Spinal cord (tissue), 10 donors: Measurements from ENCODE around the gene DAZAP2. TPM values are rescaled to one million over a fixed set of nuclear protein-coding genes. Genes with fewer than 3 reads are reported as not detected.
A peak's percentile ranks its signal among the peaks of the same experiment; 100 is the strongest.
"Not testable (repeated sequence)": the region's sequence is repeated elsewhere in the genome, so short reads cannot be mapped to it uniquely, and the experiment has no call there.

Experiments used
- DNase-seq, 6 donors: peaks; one replicate each; pipeline versions ENCODE4 v3.0.0 to v3.0.0-alpha.2; 2013 to 2015; ENCODE audit warnings: low spot score in 6 of 6, low read depth in 4 of 6
- H3K27ac ChIP-seq: one replicate; pipeline ENCODE4 v1.5.1; 2013; ENCODE audit warnings: low read depth, low read length, control low read depth
- H3K27me3 ChIP-seq: one replicate; pipeline ENCODE4 v1.6.1; 2013; ENCODE audit warnings: low read length; ENCODE audit not compliant: control insufficient read depth, insufficient read depth
- H3K36me3 ChIP-seq: one replicate; pipeline ENCODE4 v1.6.1; 2013; ENCODE audit warnings: low read length; ENCODE audit not compliant: control insufficient read depth, insufficient read depth
- H3K4me1 ChIP-seq: one replicate; pipeline ENCODE4 v1.6.1; 2013; ENCODE audit warnings: low read length; ENCODE audit not compliant: control insufficient read depth, insufficient read depth
- H3K4me3 ChIP-seq: one replicate; pipeline ENCODE4 v1.5.1; 2013; ENCODE audit warnings: low read depth, low read length, control low read depth
- H3K9me3 ChIP-seq: one replicate; pipeline ENCODE4 v1.6.1; 2013; ENCODE audit warnings: low read length; ENCODE audit not compliant: control insufficient read depth, insufficient read depth
- WGBS: methylation state at CpG from one replicate; pipeline ENCODE4 v1.1.5; 2013; ENCODE audit warnings: missing lambda C conversion rate; ENCODE audit not compliant: insufficient coverage; 5-methylcytosine and 5-hydroxymethylcytosine counted together
- polyA plus RNA-seq, 2 donors: library from polyadenylated mRNA; unstranded; fragments of 120-200 nt; gene quantifications; one replicate each; pipeline ENCODE4 v1.2.1, GENCODE V29; 2013; ENCODE audit not compliant: insufficient read length in 2 of 2
- total RNA-seq, 2 donors: library from RNA; depleted of rRNA in 1 of 2; stranded (reverse); fragments of 120-200 nt in 1 of 2; fragments of >200 nt in 1 of 2; gene quantifications; one replicate each; pipeline versions ENCODE4 v1.2.3 to v1.2.4, GENCODE V29; 2013 to 2014
- donor health status: healthy.

DAZAP2 gene
- total and polyA plus RNA-seq, 4 donors = 69.4 to 199 (median 146) TPM

DNA sequence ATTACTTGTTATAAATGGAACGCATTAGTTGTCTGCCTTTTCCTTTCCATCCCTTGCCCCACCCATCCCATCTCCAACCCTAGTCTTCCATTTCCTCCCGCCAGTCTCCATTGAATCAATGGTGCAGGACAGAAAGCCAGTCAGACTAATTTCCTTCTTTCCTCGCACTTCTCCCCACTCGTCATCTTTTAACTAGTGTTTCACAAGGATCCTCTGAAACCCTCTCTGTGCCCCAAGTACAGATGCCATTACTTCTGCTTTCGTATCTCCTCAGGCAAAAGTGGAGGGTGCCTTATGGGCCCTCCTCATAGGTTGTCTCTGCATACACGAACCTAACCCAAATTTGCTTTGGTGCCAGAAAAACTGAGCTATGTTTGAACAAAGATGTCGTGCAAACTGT is 4.2 kb downstream of the DAZAP2 start:
- Histone ChIP-seq H3K27ac (no peak overlapping the region), H3K4me3 (no peak overlapping the region), H3K36me3 (peaks cover 25% of the 10 kb centered on the region), H3K27me3 (no peaks in the 10 kb centered on the region), H3K4me1 (peaks cover 9% of the 10 kb centered on the region), H3K9me3 (no peaks in the 10 kb centered on the region)
- WGBS = 97% methylated on average over 4 of the region's 7 CpGs
- DNase-seq = no peak

DNA sequence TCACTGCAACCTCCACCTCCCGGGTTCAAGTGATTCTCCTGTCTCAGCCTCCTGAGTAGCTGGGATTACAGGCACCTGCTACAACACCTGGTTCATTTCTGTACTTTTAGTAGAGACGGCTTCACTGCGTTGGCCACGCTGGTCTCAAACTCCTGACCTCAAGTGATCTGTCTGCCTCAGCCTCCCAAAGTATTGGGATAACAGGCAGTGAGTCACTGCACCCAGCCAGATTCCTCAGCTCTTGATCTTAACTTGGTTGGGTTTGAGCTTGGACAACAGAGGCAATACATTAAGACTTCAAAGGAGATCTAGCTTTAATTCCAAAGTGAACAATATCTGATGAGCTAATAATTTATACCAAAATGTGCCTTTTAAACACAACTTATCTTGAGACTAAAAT is 5.6 kb downstream of the DAZAP2 start:
- H3K4me3 ChIP-seq = no peak overlapping the region
- H3K36me3 ChIP-seq = peaks cover 25% of the 10 kb centered on the region
- no peak overlapping the region for H3K27ac ChIP-seq
- no peak for DNase-seq
- peaks cover 4% of the 10 kb centered on the region for H3K4me1 ChIP-seq
- 98% methylated on average over 4 of the region's 4 CpGs for WGBS
- H3K9me3 ChIP-seq = no peaks in the 10 kb centered on the region
- H3K27me3 ChIP-seq = no peaks in the 10 kb centered on the region

DNA sequence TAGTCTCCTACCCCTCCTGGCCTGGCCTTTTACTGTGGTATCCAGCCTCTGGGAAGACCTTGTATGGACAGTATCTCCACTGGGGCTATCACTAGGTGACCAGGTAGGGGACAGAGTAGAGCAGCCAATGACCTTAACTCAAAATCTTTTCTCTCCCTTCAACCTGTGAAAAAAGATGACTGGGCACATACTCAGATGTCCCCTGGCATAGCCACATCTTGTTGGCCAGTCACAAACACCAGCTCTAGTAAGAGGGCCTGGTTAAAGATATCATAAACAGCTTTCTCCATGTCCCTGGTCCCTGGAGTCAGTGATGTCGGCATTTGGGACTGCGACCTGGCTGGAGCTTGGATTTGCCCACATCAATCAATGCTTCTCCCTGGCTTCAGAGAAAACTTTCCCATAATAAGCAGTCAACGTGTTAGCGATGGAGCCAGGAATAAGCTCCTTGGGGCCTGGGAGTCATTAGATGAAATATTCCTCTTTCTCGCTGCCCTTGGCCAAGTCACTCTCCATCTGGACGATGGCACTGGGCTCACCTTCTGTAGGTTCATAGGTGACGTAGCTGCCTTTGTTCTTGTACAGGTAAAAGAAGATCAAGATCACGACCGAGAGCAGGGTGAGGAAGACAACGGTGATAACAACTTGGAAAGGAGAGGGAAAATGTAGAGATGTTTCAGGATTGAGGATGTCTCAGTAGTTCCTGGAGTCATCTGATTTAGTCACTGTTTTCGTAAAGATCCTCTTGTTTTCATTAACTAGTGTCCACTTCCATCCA is 7.0 kb downstream of the DAZAP2 start:
- no peak for DNase-seq
- Histone ChIP-seq H3K27me3 (no peaks in the 10 kb centered on the region), H3K9me3 (no peaks in the 10 kb centered on the region), H3K4me3 (no peak overlapping the region), H3K27ac (no peak overlapping the region), H3K36me3 (peaks cover 25% of the 10 kb centered on the region), H3K4me1 (no peaks in the 10 kb centered on the region)
- 98% methylated on average over 8 of the region's 11 CpGs for WGBS

DNA sequence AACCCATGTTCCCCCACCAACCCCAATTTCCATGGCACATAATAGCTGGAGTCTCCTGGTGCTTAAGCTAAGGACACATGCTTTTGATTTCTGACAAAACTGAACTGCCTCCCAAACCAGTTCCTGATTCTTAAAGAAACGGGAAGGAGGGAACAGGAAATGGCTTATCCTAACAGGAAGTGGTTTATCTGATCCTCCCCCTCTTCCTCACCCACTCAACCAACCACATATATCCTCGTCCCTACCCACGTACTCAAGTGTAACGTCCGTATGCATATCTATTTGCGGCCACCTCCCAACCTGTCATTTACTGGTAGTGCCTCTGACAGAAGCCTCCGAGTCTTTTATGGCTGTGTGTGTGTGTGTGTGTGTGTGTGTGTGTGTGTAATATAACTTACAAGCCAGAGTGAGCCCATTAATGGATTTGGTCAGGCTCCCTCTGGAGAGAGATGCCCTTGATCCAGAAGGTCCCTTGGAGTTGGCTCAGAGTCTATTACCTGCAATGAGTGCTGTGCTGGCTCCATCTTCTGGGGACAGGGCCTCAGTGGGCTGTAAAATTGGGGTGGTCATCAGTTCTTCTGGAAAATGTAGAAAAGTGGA is 7.7 kb downstream of the DAZAP2 start:
- peaks cover 20% of the 10 kb centered on the region for H3K36me3 ChIP-seq
- H3K9me3 ChIP-seq = no peaks in the 10 kb centered on the region
- H3K27me3 ChIP-seq = no peaks in the 10 kb centered on the region
- DNase-seq = no peak
- no peaks in the 10 kb centered on the region for H3K4me1 ChIP-seq
- WGBS = 100% methylated on average over 1 of the region's 7 CpGs
- no peak overlapping the region for H3K4me3 ChIP-seq
- H3K27ac ChIP-seq = no peak overlapping the region

DNA sequence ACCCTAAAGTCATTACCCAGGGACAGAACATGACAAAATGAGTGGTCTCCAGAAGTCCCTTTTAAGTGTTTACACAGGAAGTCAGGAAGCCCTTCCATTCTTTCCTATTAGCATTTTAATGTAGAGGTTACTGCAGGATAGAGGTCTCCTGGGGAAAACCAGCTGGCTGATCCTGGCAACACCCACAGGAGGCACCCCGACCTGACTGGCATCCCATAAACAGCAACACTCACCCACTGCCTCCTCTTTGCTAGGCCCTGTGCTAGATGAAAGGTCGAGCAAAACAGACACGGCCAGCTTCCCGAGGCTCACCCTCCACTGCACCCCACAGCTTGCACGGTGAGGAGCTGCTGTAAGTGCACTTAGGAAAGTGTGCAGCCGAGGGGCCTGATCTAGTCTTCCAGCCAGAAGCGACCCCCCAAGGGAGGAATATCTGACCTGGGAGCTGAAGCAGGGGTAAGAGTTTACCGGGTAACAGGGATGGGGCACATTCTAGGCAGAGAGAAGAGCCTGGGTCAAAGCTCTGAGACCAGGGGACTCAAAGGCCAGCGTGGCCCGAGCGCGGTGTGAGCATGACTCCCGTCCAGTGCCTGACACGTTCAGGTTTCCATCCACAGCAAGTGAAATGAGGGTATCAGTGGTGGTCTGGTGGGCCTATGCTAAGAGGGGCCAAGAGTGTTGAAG is 9.0 kb downstream of the DAZAP2 start:
- 51% methylated on average over 11 of the region's 14 CpGs for WGBS
- peaks cover 9% of the 10 kb centered on the region for H3K36me3 ChIP-seq
- H3K4me1 ChIP-seq = no peaks in the 10 kb centered on the region
- H3K9me3 ChIP-seq = no peaks in the 10 kb centered on the region
- no peaks in the 10 kb centered on the region for H3K27me3 ChIP-seq
- no peak for DNase-seq
- no peak overlapping the region for H3K27ac ChIP-seq
- no peak overlapping the region for H3K4me3 ChIP-seq

DNA sequence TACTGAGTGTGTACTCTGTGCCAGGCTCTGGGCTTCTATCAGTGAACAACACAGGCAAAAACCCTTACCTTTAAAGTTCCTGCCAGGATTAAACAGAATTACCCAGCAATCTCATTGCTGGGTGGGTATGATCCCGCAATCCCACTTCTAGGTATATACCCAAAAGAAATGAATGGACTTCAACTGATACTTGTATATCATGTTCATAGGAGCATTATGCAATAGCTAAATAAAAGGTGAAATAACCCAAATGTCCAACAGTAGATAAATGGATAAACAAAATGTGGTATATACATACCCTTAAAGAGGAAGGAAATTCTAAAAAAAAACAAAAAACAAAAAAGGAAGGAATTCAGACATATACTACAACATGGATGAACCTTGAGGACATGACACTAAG is 14.7 kb downstream of the DAZAP2 start:
- no peaks in the 10 kb centered on the region for H3K4me1 ChIP-seq
- no CpG with 5 or more reads among the region's 1 CpG for WGBS
- no peaks in the 10 kb centered on the region for H3K36me3 ChIP-seq
- H3K9me3 ChIP-seq = no peaks in the 10 kb centered on the region
- no peaks in the 10 kb centered on the region for H3K27me3 ChIP-seq
- H3K27ac ChIP-seq = no peak overlapping the region
- DNase-seq = no peak
- no peak overlapping the region for H3K4me3 ChIP-seq

DNA sequence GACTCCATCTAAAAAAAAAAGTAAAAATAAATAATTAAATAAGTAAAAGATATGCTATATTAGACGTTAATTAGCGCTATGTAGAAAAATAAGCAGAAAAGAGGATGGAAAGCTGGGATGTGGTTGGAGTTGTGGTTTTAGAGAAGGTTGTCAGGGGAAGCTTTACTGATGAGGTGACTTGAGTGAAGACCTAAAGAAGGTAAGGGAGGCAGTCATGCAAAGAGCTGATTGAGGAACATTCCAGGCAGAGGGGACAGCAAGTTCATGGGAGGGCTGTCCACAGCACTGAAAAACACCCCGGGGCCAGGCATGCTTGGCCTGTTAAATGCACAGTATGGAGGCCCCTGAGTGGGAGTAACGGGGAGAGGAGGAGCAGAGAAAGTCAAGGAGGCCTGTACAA is 15.9 kb downstream of the DAZAP2 start:
- no peak overlapping the region for H3K4me3 ChIP-seq
- no peaks in the 10 kb centered on the region for H3K36me3 ChIP-seq
- DNase-seq = no peak
- H3K27me3 ChIP-seq = no peaks in the 10 kb centered on the region
- WGBS = 84% methylated on average over 2 of the region's 4 CpGs
- H3K4me1 ChIP-seq = no peaks in the 10 kb centered on the region
- H3K27ac ChIP-seq = no peak overlapping the region
- no peaks in the 10 kb centered on the region for H3K9me3 ChIP-seq

DNA sequence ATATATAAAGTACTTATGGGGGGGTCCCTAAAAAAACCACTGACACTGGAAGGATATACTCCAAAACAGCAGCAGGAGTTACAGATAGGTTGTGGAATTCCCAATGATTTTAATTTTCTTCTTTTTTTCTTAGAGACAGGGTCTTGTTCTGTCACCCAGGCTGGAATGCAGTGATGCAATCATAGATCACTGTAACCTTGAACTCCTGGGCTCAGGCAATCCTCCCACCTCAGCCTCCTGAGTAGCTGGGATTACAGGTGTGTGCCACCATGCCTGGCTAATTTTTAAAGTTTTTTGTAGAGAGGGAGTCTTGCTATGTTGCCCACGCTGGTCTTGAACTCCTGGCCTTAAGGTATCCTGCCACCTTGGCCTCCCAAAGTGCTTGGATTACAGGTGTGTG is 21.0 kb downstream of the DAZAP2 start:
- DNase-seq, H3K9me3 ChIP-seq, H3K4me1 ChIP-seq, H3K27ac ChIP-seq, H3K27me3 ChIP-seq, H3K4me3 ChIP-seq, H3K36me3 ChIP-seq: not testable (repeated sequence)
- WGBS = no CpG with 5 or more reads among the region's 1 CpG

DNA sequence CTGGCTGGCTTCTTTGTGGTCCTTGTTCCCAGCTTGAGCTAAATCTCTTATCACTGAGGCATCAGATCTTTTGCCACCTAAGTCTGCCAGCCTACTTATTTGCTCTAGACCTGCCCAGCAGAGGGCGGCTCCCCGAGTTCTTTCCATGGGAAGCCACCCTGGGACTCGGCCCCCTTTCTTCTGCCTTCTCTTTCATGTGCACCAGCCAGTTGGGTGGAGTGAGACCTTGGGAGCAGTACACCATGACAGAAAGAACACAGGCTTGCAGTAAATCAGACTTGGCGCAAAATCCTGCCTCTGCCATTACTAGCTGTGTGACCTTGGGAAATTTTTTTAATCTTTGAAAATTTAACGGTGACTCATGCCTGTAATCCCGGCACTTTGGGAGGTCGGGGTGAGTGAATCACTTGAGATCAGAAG is 24.1 kb downstream of the DAZAP2 start:
- Histone ChIP-seq H3K27ac (no peak overlapping the region), H3K36me3 (no peaks in the 10 kb centered on the region), H3K27me3 (no peaks in the 10 kb centered on the region), H3K4me1 (no peaks in the 10 kb centered on the region), H3K4me3 (no peak overlapping the region), H3K9me3 (no peaks in the 10 kb centered on the region)
- 64% methylated on average over 1 of the region's 7 CpGs for WGBS
- DNase-seq = peak in 2 of 6 donors; percentile 28 to 32
